ENCODE results near the gene TRERF1.

TRERF1 gene

GRCh38 chr6:42417641-42418112, 34.0 kb downstream of the TRERF1 start:
- in situ Hi-C loops (cut with MboI; ENCODE audit: low pct_unique_long_range_greater_than_20kb, low sequenced_read_pairs, unreplicated experiment), result no loop called here
- TF ChIP-seq, protein P1, sequence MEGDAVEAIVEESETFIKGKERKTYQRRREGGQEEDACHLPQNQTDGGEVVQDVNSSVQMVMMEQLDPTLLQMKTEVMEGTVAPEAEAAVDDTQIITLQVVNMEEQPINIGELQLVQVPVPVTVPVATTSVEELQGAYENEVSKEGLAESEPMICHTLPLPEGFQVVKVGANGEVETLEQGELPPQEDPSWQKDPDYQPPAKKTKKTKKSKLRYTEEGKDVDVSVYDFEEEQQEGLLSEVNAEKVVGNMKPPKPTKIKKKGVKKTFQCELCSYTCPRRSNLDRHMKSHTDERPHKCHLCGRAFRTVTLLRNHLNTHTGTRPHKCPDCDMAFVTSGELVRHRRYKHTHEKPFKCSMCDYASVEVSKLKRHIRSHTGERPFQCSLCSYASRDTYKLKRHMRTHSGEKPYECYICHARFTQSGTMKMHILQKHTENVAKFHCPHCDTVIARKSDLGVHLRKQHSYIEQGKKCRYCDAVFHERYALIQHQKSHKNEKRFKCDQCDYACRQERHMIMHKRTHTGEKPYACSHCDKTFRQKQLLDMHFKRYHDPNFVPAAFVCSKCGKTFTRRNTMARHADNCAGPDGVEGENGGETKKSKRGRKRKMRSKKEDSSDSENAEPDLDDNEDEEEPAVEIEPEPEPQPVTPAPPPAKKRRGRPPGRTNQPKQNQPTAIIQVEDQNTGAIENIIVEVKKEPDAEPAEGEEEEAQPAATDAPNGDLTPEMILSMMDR (IDR thresholded peaks at IDR 0.05; ENCODE audit: extremely low read depth, insufficient read depth, missing control alignments), result no peak
- DNase-seq (ENCODE audit: low spot score), result no peak

DNA sequence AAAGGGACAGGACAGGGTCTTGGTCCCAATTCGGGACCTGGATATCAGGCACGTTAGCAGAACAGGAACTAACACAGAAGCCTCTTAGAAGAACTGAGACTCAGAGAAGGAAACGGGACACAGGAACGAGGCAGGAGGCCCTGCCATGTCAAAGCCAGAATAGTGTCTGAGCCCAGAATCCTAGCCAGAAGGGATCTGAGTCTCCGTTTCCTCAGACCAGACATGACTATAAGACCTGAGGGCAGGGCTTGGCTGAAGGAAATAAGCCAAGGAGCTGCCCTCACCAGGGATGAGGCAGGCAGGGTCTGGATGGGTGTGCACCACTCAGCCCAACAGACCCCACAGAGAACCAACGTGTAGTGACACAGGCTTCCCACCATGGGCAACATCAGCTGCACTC, 40.3 kb downstream of the TRERF1 start:
- TF ChIP-seq, protein P1 (IDR thresholded peaks at IDR 0.05; ENCODE audit: extremely low read depth, insufficient read depth, missing control alignments), result no peak
- no peak for DNase-seq (ENCODE audit: low spot score)
- in situ Hi-C loops (cut with MboI; ENCODE audit: low pct_unique_long_range_greater_than_20kb, low sequenced_read_pairs, unreplicated experiment), result no loop called here

GRCh38 chr6:42410861-42411260, 40.9 kb downstream of the TRERF1 start:
- DNase-seq (ENCODE audit: low spot score), result no peak
- TF ChIP-seq, protein P1 (IDR thresholded peaks at IDR 0.05; ENCODE audit: extremely low read depth, insufficient read depth, missing control alignments), result no peak
- in situ Hi-C loops (cut with MboI; ENCODE audit: low pct_unique_long_range_greater_than_20kb, low sequenced_read_pairs, unreplicated experiment), result no loop called here

DNA sequence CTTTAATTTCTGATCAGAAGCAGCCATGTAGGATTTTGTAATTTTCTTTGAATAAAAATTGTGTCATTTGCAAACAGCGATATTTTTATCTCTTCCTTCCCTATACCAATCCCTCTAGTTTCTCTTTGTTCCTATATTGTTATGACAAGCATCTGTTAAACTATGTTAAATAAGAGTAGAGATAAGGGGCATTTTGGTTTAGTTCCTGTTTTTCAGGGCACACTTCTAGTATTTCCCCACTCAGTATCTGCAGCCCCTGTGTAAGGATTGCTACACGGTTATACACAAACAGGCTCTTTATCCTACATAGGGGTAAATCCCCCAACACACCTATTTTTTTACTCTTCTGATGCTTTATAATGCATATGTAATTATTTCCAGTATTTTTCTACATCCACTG, 42.1 kb downstream of the TRERF1 start:
- TF ChIP-seq, protein P1 (IDR thresholded peaks at IDR 0.05; ENCODE audit: extremely low read depth, insufficient read depth, missing control alignments), result no peak
- DNase-seq (ENCODE audit: low spot score), result no peak

GRCh38 chr6:42407379-42407778, 44.3 kb downstream of the TRERF1 start:
- TF ChIP-seq, protein P1 (IDR thresholded peaks at IDR 0.05; ENCODE audit: extremely low read depth, insufficient read depth, missing control alignments), result no peak
- in situ Hi-C loops (cut with MboI; ENCODE audit: low pct_unique_long_range_greater_than_20kb, low sequenced_read_pairs, unreplicated experiment), result no loop called here
- no peak for DNase-seq (ENCODE audit: low spot score)

More for the DNA sequence above, 42.1 kb downstream of the TRERF1 start:
- in situ Hi-C loops (cut with MboI; ENCODE audit: low pct_unique_long_range_greater_than_20kb, low sequenced_read_pairs, unreplicated experiment), result no loop called here

GRCh38 chr6:42406306-42407280, 45.1 kb downstream of the TRERF1 start:
- in situ Hi-C loops (cut with MboI; ENCODE audit: low pct_unique_long_range_greater_than_20kb, low sequenced_read_pairs, unreplicated experiment), result no loop called here
- TF ChIP-seq, protein P1 (IDR thresholded peaks at IDR 0.05; ENCODE audit: extremely low read depth, insufficient read depth, missing control alignments), result no peak
- no peak for DNase-seq (ENCODE audit: low spot score)

All from GM13977 (cell line).